HepG2 (cell line): ENCODE measurements around the gene HECTD1. TPM values are rescaled to one million over a fixed set of nuclear protein-coding genes. Genes with fewer than 3 reads are reported as not detected.
A peak's percentile ranks its signal among the peaks of the same experiment; 100 is the strongest.

Source experiments
- AHDC1 ChIP-seq: sonication (generic); formaldehyde crosslinking; IDR thresholded peaks from 2 replicates; pipeline ENCODE4 v1.5.1; 2020; ENCODE audit warnings: mild to moderate bottlenecking, missing genetic modification reagents, borderline replicate concordance
- BCLAF1 ChIP-seq: fragments of 450-650 bp; IDR thresholded peaks from 2 replicates; pipeline ENCODE4 v1.6.1; 2017; ENCODE audit warnings: mild to moderate bottlenecking
- CREB3 ChIP-seq: sonication (generic); formaldehyde crosslinking; IDR thresholded peaks from 2 replicates; pipeline ENCODE4 v1.5.0; 2020; ENCODE audit warnings: missing genetic modification reagents
- GLMP ChIP-seq: sonication (generic); formaldehyde crosslinking; IDR thresholded peaks from 2 replicates; pipeline ENCODE4 v1.9.0; 2021; ENCODE audit warnings: missing genetic modification reagents, mild to moderate bottlenecking, borderline replicate concordance
- MXI1 ChIP-seq: IDR thresholded peaks from 3 replicates; pipeline ENCODE4 v1.6.1; 2012; ENCODE audit warnings: low read depth, low read length, inconsistent platforms, borderline replicate concordance
- PAXIP1 ChIP-seq: sonication (generic); formaldehyde crosslinking; conservative IDR thresholded peaks from 2 replicates; pipeline ENCODE4 v1.4.0; 2020; ENCODE audit warnings: mild to moderate bottlenecking, missing genetic modification reagents, moderate library complexity
- PHF20 ChIP-seq: sonication (generic); formaldehyde crosslinking; IDR thresholded peaks from 2 replicates; pipeline ENCODE4 v1.5.0; 2020; ENCODE audit warnings: mild to moderate bottlenecking, missing genetic modification reagents
- TFDP1 ChIP-seq: IDR thresholded peaks from 2 replicates; pipeline ENCODE4 v1.6.1; 2016; ENCODE audit warnings: missing compliant biosample characterization, missing genetic modification reagents, borderline replicate concordance
- ZFP37 ChIP-seq: sonication (generic); formaldehyde crosslinking; IDR thresholded peaks from 2 replicates; pipeline ENCODE4 v1.4.0; 2020; ENCODE audit warnings: missing genetic modification reagents, borderline replicate concordance
- ZNF296 ChIP-seq: sonication (generic); formaldehyde crosslinking; conservative IDR thresholded peaks from 2 replicates; pipeline ENCODE4 v1.5.0; 2020; ENCODE audit warnings: mild to moderate bottlenecking, missing genetic modification reagents
- polyA plus RNA-seq, 8 experiments: library from polyadenylated mRNA; depleted of rRNA in 3 of 8; stranded (reverse) in 7 of 8; unstranded in 1 of 8; fragments of >200 nt; fragmentation: Illumina TruSeq in 4 of 8; extraction: Trizol in 4 of 8; gene quantifications; 2 replicates each; pipeline versions ENCODE4 v1.2.1 to v1.2.3, GENCODE V29; 2011 to 2016; ENCODE audit warnings: low read depth in 4 of 8, missing spikeins in 1 of 8, mixed read lengths in 1 of 8; ENCODE audit not compliant: insufficient read depth in 1 of 8
- total RNA-seq, 5 experiments: library from RNA; depleted of rRNA; stranded (reverse); fragments of >200 nt; fragmentation: Illumina TruSeq; extraction: Trizol; gene quantifications; 2 replicates each; pipeline ENCODE4 v1.2.3, GENCODE V29; 2016; ENCODE audit warnings: low read depth in 1 of 5

The HECTD1 gene
- total and polyA plus RNA-seq, 2 of the 13 experiments (the other 11 are each of a cell fraction or from before 2014, with no cell fraction given), result 312 to 560 TPM

- TF ChIP-seq GLMP (CRISPR knock-in tag) (no peak), ZNF296 (CRISPR knock-in tag) (no peak), CREB3 (CRISPR knock-in tag) (peak; percentile 95; the same call in 1 of the 2 replicates), ZFP37 (CRISPR knock-in tag) (peak; percentile 99), AHDC1 (CRISPR knock-in tag) (peak; percentile 100), PHF20 (CRISPR knock-in tag) (peak; percentile 19; the same call in 1 of the 2 replicates), PAXIP1 (CRISPR knock-in tag) (peak; percentile 100), BCLAF1 (no peak), TFDP1 (peak; percentile 88; the same call in 1 of the 2 replicates), MXI1 (peak; percentile 93; the same call in 2 of the 3 replicates)
Observed at GRCh38 chr14:31229638-31230572, 22.3 kb upstream of the HECTD1 start (continued).
